OCI-LY1 (cell line): Measurements from ENCODE around the gene SLC35F3.

Experiments
- H2AFZ ChIP-seq: fragments of 200-600 bp; sonication (generic), shearing (Covaris generic); 2 replicates; pipeline ENCODE4 v1.6.0; 2014; ENCODE audit warnings: antibody characterized with exemption, mild to moderate bottlenecking, low read length
- H3F3A ChIP-seq: fragments of 200-600 bp; sonication (generic), shearing (Covaris generic); 2 replicates; pipeline ENCODE4 v1.6.0; 2014; ENCODE audit warnings: mild to moderate bottlenecking, antibody characterized with exemption, low read length, moderate library complexity; ENCODE audit not compliant: insufficient read depth
- H3K27ac ChIP-seq: fragments of 200-600 bp; sonication (generic); 2 replicates; pipeline ENCODE4 v1.5.1; 2014; ENCODE audit warnings: low read length, mixed run types, mild to moderate bottlenecking, low read depth; ENCODE audit not compliant: poor library complexity, severe bottlenecking
- H3K27me3 ChIP-seq: fragments of 200-600 bp; sonication (generic); 2 replicates; pipeline ENCODE4 v1.6.0; 2014; ENCODE audit warnings: antibody characterized with exemption, mild to moderate bottlenecking, low read length, moderate library complexity; ENCODE audit not compliant: insufficient read depth
- H3K36me3 ChIP-seq: fragments of 200-600 bp; sonication (generic); 2 replicates; pipeline ENCODE4 v1.6.1; 2014; ENCODE audit warnings: mild to moderate bottlenecking, antibody characterized with exemption, low read length, moderate library complexity, mixed read lengths; ENCODE audit not compliant: insufficient read depth
- H3K4me1 ChIP-seq: fragments of 200-600 bp; sonication (generic); 2 replicates; pipeline ENCODE4 v1.5.1; 2014; ENCODE audit warnings: mild to moderate bottlenecking, low read length, moderate library complexity; ENCODE audit not compliant: insufficient read depth, severe bottlenecking
- H3K4me2 ChIP-seq: fragments of 200-600 bp; sonication (generic), shearing (Covaris generic); 2 replicates; pipeline ENCODE4 v1.6.1; 2014; ENCODE audit warnings: low read length
- H3K4me3 ChIP-seq: fragments of 200-600 bp; sonication (generic); 2 replicates; pipeline ENCODE4 v1.5.1; 2014; ENCODE audit warnings: low read length, low read depth, mild to moderate bottlenecking, mixed read lengths; ENCODE audit not compliant: poor library complexity, severe bottlenecking
- H3K79me2 ChIP-seq: fragments of 200-600 bp; shearing (Covaris generic); 2 replicates; pipeline ENCODE4 v1.6.1; 2016; ENCODE audit warnings: mixed run types, low read length, mixed read lengths; ENCODE audit not compliant: insufficient read depth
- H3K9ac ChIP-seq: fragments of 200-600 bp; sonication (generic), shearing (Covaris generic); 2 replicates; pipeline ENCODE4 v1.6.1; 2014; ENCODE audit warnings: mild to moderate bottlenecking, low read length, mixed read lengths
- H3K9me2 ChIP-seq: fragments of 200-600 bp; sonication (generic), shearing (Covaris generic); 2 replicates; pipeline ENCODE4 v1.6.1; 2014; ENCODE audit warnings: low read depth, mild to moderate bottlenecking, low read length, mixed read lengths
- H3K9me3 ChIP-seq: fragments of 200-600 bp; shearing (Covaris generic); 2 replicates; pipeline ENCODE4 v1.6.1; 2014; ENCODE audit warnings: low read length, mixed read lengths
- H4K20me1 ChIP-seq: fragments of 200-600 bp; sonication (generic), shearing (Covaris generic); 2 replicates; pipeline ENCODE4 v1.6.0; 2016; ENCODE audit warnings: mild to moderate bottlenecking, low read length; ENCODE audit not compliant: insufficient read depth
- EZH2 ChIP-seq: fragments of 200-600 bp; sonication (generic), shearing (Covaris generic); IDR thresholded peaks from 2 replicates; pipeline ENCODE4 v1.8.0; 2017; ENCODE audit warnings: borderline replicate concordance, mixed run types, mild to moderate bottlenecking, antibody characterized with exemption, low read length, moderate library complexity, mixed read lengths
- TF ChIP-seq, protein P1 (sequence below): fragments of 200-600 bp; sonication (generic), shearing (Covaris generic); IDR thresholded peaks from 2 replicates; pipeline ENCODE4 v1.5.1; 2017; ENCODE audit warnings: mild to moderate bottlenecking, antibody characterized with exemption, low read length, moderate library complexity, mixed read lengths

Gene SLC35F3

GRCh38 chr1:234237393-234237792 lies 332.9 kb downstream of the SLC35F3 start:
- H3K4me2 ChIP-seq = no peak overlapping the region
- H3K4me3 ChIP-seq = no peak overlapping the region
- no peaks in the 10 kb centered on the region for H3K9me3 ChIP-seq
- TF ChIP-seq, protein P1, sequence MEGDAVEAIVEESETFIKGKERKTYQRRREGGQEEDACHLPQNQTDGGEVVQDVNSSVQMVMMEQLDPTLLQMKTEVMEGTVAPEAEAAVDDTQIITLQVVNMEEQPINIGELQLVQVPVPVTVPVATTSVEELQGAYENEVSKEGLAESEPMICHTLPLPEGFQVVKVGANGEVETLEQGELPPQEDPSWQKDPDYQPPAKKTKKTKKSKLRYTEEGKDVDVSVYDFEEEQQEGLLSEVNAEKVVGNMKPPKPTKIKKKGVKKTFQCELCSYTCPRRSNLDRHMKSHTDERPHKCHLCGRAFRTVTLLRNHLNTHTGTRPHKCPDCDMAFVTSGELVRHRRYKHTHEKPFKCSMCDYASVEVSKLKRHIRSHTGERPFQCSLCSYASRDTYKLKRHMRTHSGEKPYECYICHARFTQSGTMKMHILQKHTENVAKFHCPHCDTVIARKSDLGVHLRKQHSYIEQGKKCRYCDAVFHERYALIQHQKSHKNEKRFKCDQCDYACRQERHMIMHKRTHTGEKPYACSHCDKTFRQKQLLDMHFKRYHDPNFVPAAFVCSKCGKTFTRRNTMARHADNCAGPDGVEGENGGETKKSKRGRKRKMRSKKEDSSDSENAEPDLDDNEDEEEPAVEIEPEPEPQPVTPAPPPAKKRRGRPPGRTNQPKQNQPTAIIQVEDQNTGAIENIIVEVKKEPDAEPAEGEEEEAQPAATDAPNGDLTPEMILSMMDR = no peak
- no peak for TF ChIP-seq EZH2
- no peaks in the 10 kb centered on the region for H3K27me3 ChIP-seq
- no peaks in the 10 kb centered on the region for H3K36me3 ChIP-seq
- H4K20me1 ChIP-seq = no peaks in the 10 kb centered on the region
- H3K4me1 ChIP-seq = no peaks in the 10 kb centered on the region
- no peak overlapping the region for H3K9ac ChIP-seq
- no peaks in the 10 kb centered on the region for H3K9me2 ChIP-seq
- no peaks in the 10 kb centered on the region for H3F3A ChIP-seq
- no peaks in the 10 kb centered on the region for H3K79me2 ChIP-seq
- H3K27ac ChIP-seq = no peak overlapping the region
- H2AFZ ChIP-seq = no peak overlapping the region

DNA sequence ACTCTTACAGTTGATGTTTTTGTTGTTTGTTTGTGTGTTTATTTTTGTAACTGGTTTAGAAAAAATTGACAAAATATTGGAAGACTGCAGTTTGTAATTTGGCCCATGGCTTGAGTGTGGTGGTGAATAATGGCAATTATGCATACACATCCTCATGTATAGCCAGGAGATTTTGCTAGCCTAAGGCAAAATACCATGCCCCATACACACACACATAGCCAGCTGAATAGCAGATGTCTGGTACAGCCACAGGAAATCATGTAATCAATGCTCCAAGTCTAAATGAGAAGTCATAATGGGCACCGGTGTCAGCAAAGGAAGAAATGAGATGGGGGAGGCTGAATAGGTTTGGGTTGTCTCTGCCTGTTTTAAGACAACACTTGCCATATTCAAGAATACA lies 333.6 kb downstream of the SLC35F3 start:
- H3K27ac ChIP-seq = no peak overlapping the region
- no peaks in the 10 kb centered on the region for H3K36me3 ChIP-seq
- H3K9me3 ChIP-seq = no peaks in the 10 kb centered on the region
- H4K20me1 ChIP-seq = no peaks in the 10 kb centered on the region
- H3K9me2 ChIP-seq = no peaks in the 10 kb centered on the region
- H3K4me3 ChIP-seq = no peak overlapping the region
- H3F3A ChIP-seq = no peaks in the 10 kb centered on the region
- H3K4me2 ChIP-seq = no peak overlapping the region
- no peak overlapping the region for H2AFZ ChIP-seq
- no peaks in the 10 kb centered on the region for H3K27me3 ChIP-seq
- no peaks in the 10 kb centered on the region for H3K4me1 ChIP-seq
- no peaks in the 10 kb centered on the region for H3K79me2 ChIP-seq
- TF ChIP-seq, protein P1 = no peak
- TF ChIP-seq EZH2 = no peak
- H3K9ac ChIP-seq = no peak overlapping the region

DNA sequence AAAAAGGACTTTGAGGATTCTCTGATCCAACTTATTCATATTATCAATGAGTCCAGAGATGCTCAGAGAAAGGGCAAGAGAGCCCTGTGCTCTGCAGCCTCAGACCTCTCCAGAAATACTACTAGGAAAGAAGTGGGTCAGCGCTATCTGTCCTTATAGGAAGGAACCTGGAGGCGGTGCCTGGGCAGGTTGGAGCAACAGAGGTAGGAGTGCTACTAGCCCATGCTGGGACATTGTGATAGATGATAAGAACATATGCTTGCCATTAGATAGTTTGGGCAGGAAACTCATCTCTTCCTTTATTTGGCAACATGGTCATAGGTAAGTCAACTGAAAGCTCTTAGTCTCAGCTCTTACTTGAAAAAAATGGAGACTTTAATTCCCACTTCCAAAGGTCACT lies 335.0 kb downstream of the SLC35F3 start:
- no peak overlapping the region for H3K9ac ChIP-seq
- TF ChIP-seq EZH2 = no peak
- TF ChIP-seq, protein P1 = no peak
- H3K27ac ChIP-seq = no peak overlapping the region
- H2AFZ ChIP-seq = no peak overlapping the region
- no peaks in the 10 kb centered on the region for H3K9me3 ChIP-seq
- H3K79me2 ChIP-seq = no peaks in the 10 kb centered on the region
- H3K27me3 ChIP-seq = no peaks in the 10 kb centered on the region
- H4K20me1 ChIP-seq = no peaks in the 10 kb centered on the region
- H3K4me2 ChIP-seq = no peak overlapping the region
- no peak overlapping the region for H3K4me3 ChIP-seq
- H3K4me1 ChIP-seq = no peaks in the 10 kb centered on the region
- H3K9me2 ChIP-seq = no peaks in the 10 kb centered on the region
- H3F3A ChIP-seq = no peaks in the 10 kb centered on the region
- H3K36me3 ChIP-seq = no peaks in the 10 kb centered on the region
